IMR-90 (cell line): ENCODE results near the gene TRMT11. TPM values are rescaled to one million over a fixed set of nuclear protein-coding genes. Genes with fewer than 3 reads are reported as not detected.

Experiments
- ATAC-seq: fragments of 200-7000 bp; cut with Tn5 transposase; 2 replicates; pipeline ENCODE4 v1.9.1; 2020; ENCODE audit warnings: low read depth, mild to moderate bottlenecking, moderate library complexity
- BruUV-seq: library from RNA; stranded (reverse); fragments of 400-500 nt; replicated peaks from 2 replicates; lab custom pipeline; 2021; lab: Mats Ljungman, UMichigan
- CTCF ChIA-PET: fragments of 300-600 bp; formaldehyde crosslinking; extraction: SDS; loops from one replicate; lab custom pipeline; 2021; ENCODE audit warnings: antibody characterized with exemption; lab: Yijun Ruan, JAX
- POLR2A ChIA-PET: fragments of 300-600 bp; sonication (Branson Sonifier 250); formaldehyde crosslinking; loops from one replicate; lab custom pipeline; 2022; ENCODE audit warnings: antibody characterized with exemption; ENCODE audit not compliant: unreplicated experiment; lab: Charles Lee
- DNase-seq: peaks from one replicate; pipeline ENCODE4 v3.0.0; 2013
- H2AFZ ChIP-seq: replicated peaks from 2 replicates; pipeline ENCODE3; 2013; ENCODE audit warnings: low read length, mild to moderate bottlenecking; ENCODE audit not compliant: poor library complexity
- H2AK5ac ChIP-seq: 2 replicates; pipeline ENCODE4 v1.6.1; 2013; ENCODE audit warnings: low read depth, low read length, inconsistent platforms
- H2AK9ac ChIP-seq: replicated peaks from 2 replicates; pipeline ENCODE3; 2013; ENCODE audit warnings: mild to moderate bottlenecking, low read depth, low read length, moderate library complexity; ENCODE audit not compliant: poor library complexity
- H2BK120ac ChIP-seq: 2 replicates; pipeline ENCODE4 v1.6.1; 2013; ENCODE audit warnings: low read depth, low read length, inconsistent platforms
- H2BK15ac ChIP-seq: 3 replicates; pipeline ENCODE4 v1.6.1; 2013; ENCODE audit warnings: low read depth, low read length, inconsistent platforms
- H2BK20ac ChIP-seq: 2 replicates; pipeline ENCODE4 v1.6.1; 2013; ENCODE audit warnings: low read depth, mild to moderate bottlenecking, inconsistent platforms, low read length, moderate library complexity
- H2BK5ac ChIP-seq: 2 replicates; pipeline ENCODE4 v1.6.1; 2013; ENCODE audit warnings: mild to moderate bottlenecking, low read depth, low read length, inconsistent platforms; ENCODE audit not compliant: poor library complexity, severe bottlenecking
- H3K14ac ChIP-seq: replicated peaks from 2 replicates; pipeline ENCODE4 v1.6.1; 2013; ENCODE audit warnings: low read depth, low read length, inconsistent platforms
- H3K18ac ChIP-seq: 2 replicates; pipeline ENCODE4 v1.6.1; 2013; ENCODE audit warnings: low read depth, low read length, control low read depth
- H3K23ac ChIP-seq: 2 replicates; pipeline ENCODE4 v1.6.1; 2013; ENCODE audit warnings: low read depth, low read length, inconsistent platforms
- H3K27ac ChIP-seq: 2 replicates; pipeline ENCODE4 v1.5.1; 2013; ENCODE audit warnings: mild to moderate bottlenecking, control low read depth, low read length; ENCODE audit not compliant: insufficient read depth
- H3K27me3 ChIP-seq: 2 replicates; pipeline ENCODE4 v1.6.1; 2013; ENCODE audit warnings: low read length; ENCODE audit not compliant: control insufficient read depth, insufficient read depth
- H3K36me3 ChIP-seq: 2 replicates; pipeline ENCODE4 v1.6.1; 2013; ENCODE audit warnings: low read length, mixed read lengths; ENCODE audit not compliant: control insufficient read depth, insufficient read depth
- H3K4ac ChIP-seq: 2 replicates; pipeline ENCODE4 v1.6.1; 2013; ENCODE audit warnings: low read depth, low read length, inconsistent platforms
- H3K4me1 ChIP-seq: 2 replicates; pipeline ENCODE4 v1.6.1; 2013; ENCODE audit warnings: low read length, mixed read lengths; ENCODE audit not compliant: control insufficient read depth, insufficient read depth
- H3K4me2 ChIP-seq: 2 replicates; pipeline ENCODE4 v1.6.1; 2013; ENCODE audit warnings: low read depth, mild to moderate bottlenecking, control low read depth, low read length, moderate library complexity
- H3K4me3 ChIP-seq: 2 replicates; pipeline ENCODE4 v1.5.1; 2013; ENCODE audit warnings: low read depth, mild to moderate bottlenecking, control low read depth, low read length, moderate library complexity; ENCODE audit not compliant: insufficient read depth
- H3K56ac ChIP-seq: 2 replicates; pipeline ENCODE4 v1.6.1; 2013; ENCODE audit warnings: low read length, inconsistent platforms; ENCODE audit not compliant: insufficient read depth; ENCODE audit errors: extremely low read depth
- H3K79me1 ChIP-seq, 2 experiments: 2 replicates each; pipeline ENCODE4 v1.6.1; 2013; ENCODE audit warnings: low read length in 2 of 2, inconsistent platforms in 1 of 2, low read depth in 1 of 2
- H3K9ac ChIP-seq: 2 replicates; pipeline ENCODE4 v1.6.1; 2013; ENCODE audit warnings: low read depth, low read length, control low read depth
- H3K9me1 ChIP-seq: 2 replicates; pipeline ENCODE4 v1.6.1; 2013; ENCODE audit warnings: low read length, inconsistent platforms; ENCODE audit not compliant: insufficient read depth
- H3K9me3 ChIP-seq: 2 replicates; pipeline ENCODE4 v1.6.1; 2013; ENCODE audit warnings: low read length; ENCODE audit not compliant: control insufficient read depth, insufficient read depth
- H4K20me1 ChIP-seq: 2 replicates; pipeline ENCODE4 v1.6.1; 2013; ENCODE audit warnings: low read length, inconsistent platforms; ENCODE audit not compliant: insufficient read depth
- H4K5ac ChIP-seq: 2 replicates; pipeline ENCODE4 v1.6.1; 2013; ENCODE audit warnings: mild to moderate bottlenecking, low read depth, low read length, control low read depth
- H4K8ac ChIP-seq, 2 experiments: 2 replicates each; pipeline ENCODE4 v1.6.1; 2013; ENCODE audit warnings: low read depth in 2 of 2, low read length in 2 of 2, control low read depth in 1 of 2, inconsistent platforms in 1 of 2
- H4K91ac ChIP-seq: 2 replicates; pipeline ENCODE4 v1.6.1; 2013; ENCODE audit warnings: low read depth, low read length, inconsistent platforms; ENCODE audit not compliant: insufficient read depth
- POLR2A ChIP-seq: IDR thresholded peaks from 2 replicates; pipeline ENCODE4 v1.6.1; 2012; ENCODE audit warnings: mild to moderate bottlenecking, low read depth, low read length
- RCOR1 ChIP-seq: IDR thresholded peaks from 2 replicates; pipeline ENCODE4 v1.6.1; 2012; ENCODE audit warnings: mild to moderate bottlenecking, low read length, improper control_type of control experiment; ENCODE audit not compliant: insufficient replicate concordance
- SMC3 ChIP-seq: fragments of 150-350 bp; IDR thresholded peaks from 2 replicates; pipeline ENCODE4 v1.6.1; 2016; ENCODE audit warnings: low read depth, mild to moderate bottlenecking, antibody characterized with exemption, low read length, moderate library complexity
- WGBS, 2 experiments: methylation state at CpG; one replicate each; pipeline versions ENCODE4 v1.1.5 to v1.1.7; 2013; ENCODE audit warnings: missing lambda C conversion rate in 2 of 2; ENCODE audit not compliant: insufficient read length in 1 of 2; ENCODE audit errors: extremely low coverage in 2 of 2; 5-methylcytosine and 5-hydroxymethylcytosine counted together
- dilution Hi-C: fragments of 300-500 bp; cut with HindIII; formaldehyde crosslinking; loops from one replicate; pipeline ENCODE4 v1.14.3; 2018; ENCODE audit warnings: low sequenced_read_pairs; ENCODE audit not compliant: unreplicated experiment
- in situ Hi-C: fragments of 300-500 bp; cut with MboI; formaldehyde crosslinking; loops from 3 replicates; pipeline ENCODE4 v1.14.3; 2019; ENCODE audit warnings: low sequenced_read_pairs, inconsistent platforms, mixed read lengths
- intact Hi-C: fragments of 100-400 bp; cut with micrococcal nuclease; formaldehyde crosslinking; loops from 2 replicates; pipeline ENCODE4 v1.10.0; 2022
- polyA plus RNA-seq, 3 experiments: library from polyadenylated mRNA; depleted of rRNA; stranded (reverse); fragments of >200 nt; gene quantifications; 2 replicates each; pipeline ENCODE4 v1.2.3, GENCODE V29; 2012; ENCODE audit warnings: low replicate concordance in 1 of 3
- total RNA-seq: library from RNA; depleted of rRNA; stranded (reverse); fragments of >200 nt; gene quantifications from 2 replicates; pipeline ENCODE4 v1.2.3, GENCODE V29; 2012
- TF ChIP-seq, protein P1 (sequence below): conservative IDR thresholded peaks from 2 replicates; pipeline ENCODE4 v1.5.1; 2012; ENCODE audit warnings: mild to moderate bottlenecking, low read depth, low read length, improper control_type of control experiment

TRMT11 gene
- total and polyA plus RNA-seq, 2 of the 4 experiments (the other 2 are of a cell fraction) = 14.3 to 19.0 TPM

DNA sequence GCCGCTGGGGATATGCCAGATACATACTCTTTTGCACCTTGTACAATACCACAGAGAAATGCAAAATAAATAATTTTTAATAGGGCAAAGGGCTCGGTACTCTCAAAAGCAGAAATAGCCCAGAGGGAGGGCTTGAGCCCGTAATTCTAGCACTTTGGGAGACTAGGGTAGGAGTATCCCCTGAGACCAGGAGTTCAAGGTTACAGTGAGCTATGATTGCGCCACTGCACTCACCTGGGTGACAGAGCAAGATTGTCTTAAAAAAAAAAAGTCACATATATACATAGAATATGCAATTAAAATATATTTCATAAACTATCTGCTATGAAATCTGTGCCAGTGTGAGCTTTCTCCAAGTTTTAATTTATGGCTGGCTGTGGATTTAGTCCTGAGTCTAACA lies 818 bp upstream of the TRMT11 start:
- Histone ChIP-seq H2BK20ac (no peak overlapping the region), H4K20me1 (no peaks in the 10 kb centered on the region), H2AFZ (no peak overlapping the region), H3K9me1 (peaks cover 11% of the 10 kb centered on the region; the same call in 1 of the 2 replicates), H3K9ac (0 out of 2 replicates have a peak overlapping the region, but pooled peaks have one; percentile 85), H3K4me3 (peak overlapping the region; percentile 93), H4K5ac (peak overlapping the region; percentile 59; the same call in 1 of the 2 replicates), H3K27ac (no peak overlapping the region), H3K4ac (peak overlapping the region; percentile 96; the same call in 1 of the 2 replicates), H2BK5ac (no peak overlapping the region), H3K4me1 (peaks cover 12% of the 10 kb centered on the region), H3K14ac (no peak overlapping the region), H2BK120ac (no peak overlapping the region), H3K23ac (no peak overlapping the region), H2AK9ac (no peak overlapping the region), H3K56ac (no peak overlapping the region), H3K27me3 (no peaks in the 10 kb centered on the region), H3K18ac (no peak overlapping the region), H2BK15ac (no peak overlapping the region), H3K79me1 (peaks cover 14 to 29% of the 10 kb centered on the region in 2 experiments; a peak in 3 of 4 replicates), H3K4me2 (peak overlapping the region; percentile 93), H3K9me3 (no peaks in the 10 kb centered on the region), H4K91ac (no peak overlapping the region), H2AK5ac (no peak overlapping the region), H4K8ac (peak overlapping the region in 1 of 2 experiments; percentile 78; a peak in 3 of 4 replicates), H3K36me3 (no peaks in the 10 kb centered on the region)
- in situ Hi-C loops = no loop called here
- intact Hi-C loops = no loop called here
- TF ChIP-seq POLR2A (no peak), SMC3 (no peak), RCOR1 (no peak)
- TF ChIP-seq, protein P1, sequence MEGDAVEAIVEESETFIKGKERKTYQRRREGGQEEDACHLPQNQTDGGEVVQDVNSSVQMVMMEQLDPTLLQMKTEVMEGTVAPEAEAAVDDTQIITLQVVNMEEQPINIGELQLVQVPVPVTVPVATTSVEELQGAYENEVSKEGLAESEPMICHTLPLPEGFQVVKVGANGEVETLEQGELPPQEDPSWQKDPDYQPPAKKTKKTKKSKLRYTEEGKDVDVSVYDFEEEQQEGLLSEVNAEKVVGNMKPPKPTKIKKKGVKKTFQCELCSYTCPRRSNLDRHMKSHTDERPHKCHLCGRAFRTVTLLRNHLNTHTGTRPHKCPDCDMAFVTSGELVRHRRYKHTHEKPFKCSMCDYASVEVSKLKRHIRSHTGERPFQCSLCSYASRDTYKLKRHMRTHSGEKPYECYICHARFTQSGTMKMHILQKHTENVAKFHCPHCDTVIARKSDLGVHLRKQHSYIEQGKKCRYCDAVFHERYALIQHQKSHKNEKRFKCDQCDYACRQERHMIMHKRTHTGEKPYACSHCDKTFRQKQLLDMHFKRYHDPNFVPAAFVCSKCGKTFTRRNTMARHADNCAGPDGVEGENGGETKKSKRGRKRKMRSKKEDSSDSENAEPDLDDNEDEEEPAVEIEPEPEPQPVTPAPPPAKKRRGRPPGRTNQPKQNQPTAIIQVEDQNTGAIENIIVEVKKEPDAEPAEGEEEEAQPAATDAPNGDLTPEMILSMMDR = no peak
- POLR2A ChIA-PET = interaction anchor here (0.6 kb wide), 1 partner anchor 451 kb away, joined by 3 read pairs; no protein-coding TSS in a partner anchor
- ATAC-seq = no peak
- no peak for DNase-seq
- CTCF ChIA-PET = interaction anchor here (1.0 kb wide), 1 partner anchor 11 kb away, joined by 3 read pairs; no protein-coding TSS in a partner anchor
- dilution Hi-C loops = no loop called here
- whole genome bisulfite sequencing, 2 experiments = no CpG with 5 or more reads among the region's 4 CpGs
- no TSS peak for BruUV-seq
